Endothelial cell of umbilical vein (primary cell): Measurements from ENCODE around the gene GRM5.

Experiments used
- CTCF ChIP-seq, 2 donors: IDR thresholded peaks; 1 replicate in 1 of 2; 2 replicates in 1 of 2; pipeline ENCODE4 v1.5.1; 2011; ENCODE audit warnings: low read length in 2 of 2, mild to moderate bottlenecking in 2 of 2, moderate library complexity in 2 of 2, control low read depth in 1 of 2, inconsistent platforms in 1 of 2, low read depth in 1 of 2; ENCODE audit not compliant: insufficient read depth in 1 of 2; ENCODE audit errors: extremely low read depth in 1 of 2
- EZH2 ChIP-seq: IDR thresholded peaks from 2 replicates; pipeline ENCODE4 v1.6.1; 2012; ENCODE audit warnings: borderline replicate concordance, low read depth, mild to moderate bottlenecking, moderate library complexity, low read length, inconsistent platforms; ENCODE audit not compliant: severe bottlenecking
- JUN ChIP-seq: IDR thresholded peaks from 2 replicates; pipeline ENCODE4 v1.6.1; 2011; ENCODE audit warnings: borderline replicate concordance, low read depth; ENCODE audit not compliant: insufficient read length, insufficient read depth
- MAX ChIP-seq: IDR thresholded peaks from 2 replicates; pipeline ENCODE4 v1.6.1; 2011; ENCODE audit not compliant: insufficient read depth, insufficient read length
- MYC ChIP-seq: IDR thresholded peaks from one replicate; pipeline ENCODE4 v1.6.1; 2011; ENCODE audit warnings: mild to moderate bottlenecking, low read depth, low read length
- POLR2A ChIP-seq: IDR thresholded peaks from 2 replicates; pipeline ENCODE4 v1.6.1; 2012; ENCODE audit warnings: low read depth, mild to moderate bottlenecking, control low read depth, low read length
- POLR2AphosphoS5 ChIP-seq: IDR thresholded peaks from 2 replicates; pipeline ENCODE4 v1.6.1; 2012; ENCODE audit warnings: low read depth, mild to moderate bottlenecking, control low read depth, low read length, moderate library complexity; ENCODE audit not compliant: insufficient read depth

- TF ChIP-seq MAX (no peak), CTCF (IDR thresholded peaks at IDR 0.05; ENCODE audit: extremely low read depth in 1 of 2, insufficient read depth in 1 of 2, low read depth in 1 of 2, low read length in 2 of 2) (no peak), POLR2A (no peak), MYC (no peak), JUN (no peak), EZH2 (no peak), POLR2AphosphoS5 (no peak)
Measured at GRCh38 chr11:88692306-88693086, 373.3 kb downstream of the GRM5 start.
